SK-N-SH (cell line): ENCODE data around the gene CD74. TPM values are rescaled to one million over a fixed set of nuclear protein-coding genes. Genes with fewer than 3 reads are reported as not detected.

Experiments
- CTCF ChIA-PET: fragments of 300-600, 350-600 bp; formaldehyde crosslinking; extraction: SDS; loops from one replicate; lab custom pipeline; 2021; lab: Yijun Ruan, JAX
- POLR2A ChIA-PET: fragments of 350-600 bp; sonication (Branson Sonifier 250); formaldehyde crosslinking; extraction: SDS; loops from one replicate; lab custom pipeline; 2020; ENCODE audit warnings: antibody characterized with exemption, inconsistent platforms; lab: Yijun Ruan, JAX
- DNase-seq: peaks from one replicate; pipeline ENCODE4 v3.0.0; 2012
- H2AFZ ChIP-seq: fragments of 200-600 bp; sonication (generic); 2 replicates; pipeline ENCODE4 v1.8.1; 2016; ENCODE audit warnings: antibody characterized with exemption, mild to moderate bottlenecking, low read depth
- H3F3A ChIP-seq: fragments of 200-600 bp; sonication (generic); replicated peaks from 2 replicates; pipeline ENCODE3; 2016; ENCODE audit warnings: antibody characterized with exemption, mild to moderate bottlenecking; ENCODE audit not compliant: insufficient read depth
- H3K27ac ChIP-seq, 2 experiments: fragments of 200-500 bp in 1 of 2; fragments of 200-600 bp in 1 of 2; sonication (Bioruptor generic) in 1 of 2; sonication (generic), shearing (Covaris generic) in 1 of 2; 2 replicates each; pipeline versions ENCODE4 v1.5.1 to v1.6.1; 2014 to 2016; ENCODE audit warnings: low read depth in 2 of 2, inconsistent platforms in 1 of 2, low read length in 1 of 2, mild to moderate bottlenecking in 1 of 2, mixed read lengths in 1 of 2
- H3K27me3 ChIP-seq: fragments of 200-600 bp; sonication (generic), shearing (Covaris generic); 2 replicates; pipeline ENCODE4 v1.6.1; 2016; ENCODE audit warnings: mixed run types; ENCODE audit not compliant: insufficient read depth
- H3K36me3 ChIP-seq, 2 experiments: fragments of 200-500 bp in 1 of 2; fragments of 200-600 bp in 1 of 2; sonication (Bioruptor generic) in 1 of 2; sonication (generic) in 1 of 2; replicated peaks in 1 of 2; 2 replicates each; pipeline versions ENCODE3 to v1.5.1; 2014 to 2016; ENCODE audit warnings: low read length in 1 of 2, mild to moderate bottlenecking in 1 of 2; ENCODE audit not compliant: insufficient read depth in 2 of 2, control insufficient read depth in 1 of 2
- H3K4me1 ChIP-seq, 2 experiments: fragments of 200-500 bp in 1 of 2; fragments of 200-600 bp in 1 of 2; sonication (Bioruptor generic) in 1 of 2; sonication (generic), shearing (Covaris generic) in 1 of 2; 2 replicates each; pipeline versions ENCODE4 v1.5.1 to v1.6.1; 2014 to 2016; ENCODE audit warnings: low read depth in 1 of 2, low read length in 1 of 2, mixed run types in 1 of 2; ENCODE audit not compliant: insufficient read depth in 2 of 2, control insufficient read depth in 1 of 2
- H3K4me2 ChIP-seq: fragments of 200-600 bp; sonication (generic), shearing (Covaris generic); 2 replicates; pipeline ENCODE4 v1.6.1; 2017; ENCODE audit warnings: mixed run types
- H3K4me3 ChIP-seq, 2 experiments: fragments of 200-500 bp in 1 of 2; fragments of 200-600 bp in 1 of 2; sonication (Bioruptor generic) in 1 of 2; sonication (generic), shearing (Covaris generic) in 1 of 2; 2 replicates each; pipeline versions ENCODE4 v1.5.1 to v1.8.1; 2014 to 2016; ENCODE audit warnings: low read depth in 2 of 2, inconsistent platforms in 1 of 2, low read length in 1 of 2, mild to moderate bottlenecking in 1 of 2, mixed read lengths in 1 of 2, moderate library complexity in 1 of 2
- H3K79me2 ChIP-seq: fragments of 200-600 bp; sonication (generic); 2 replicates; pipeline ENCODE4 v1.8.1; 2017; ENCODE audit warnings: mild to moderate bottlenecking; ENCODE audit not compliant: insufficient read depth
- H3K9ac ChIP-seq: fragments of 200-600 bp; sonication (generic); 2 replicates; pipeline ENCODE4 v1.6.1; 2017; ENCODE audit warnings: mixed run types
- H3K9me2 ChIP-seq: fragments of 200-600 bp; sonication (generic); 2 replicates; pipeline ENCODE4 v1.6.1; 2017; ENCODE audit warnings: mixed run types
- H3K9me3 ChIP-seq: fragments of 200-600 bp; sonication (generic); 2 replicates; pipeline ENCODE4 v1.6.1; 2017; ENCODE audit warnings: mixed run types, mild to moderate bottlenecking, moderate library complexity
- H4K20me1 ChIP-seq: fragments of 200-600 bp; sonication (generic); 2 replicates; pipeline ENCODE4 v1.6.1; 2017; ENCODE audit warnings: mild to moderate bottlenecking, mixed run types; ENCODE audit not compliant: insufficient read depth
- CHD2 ChIP-seq: fragments of 150-350 bp; IDR thresholded peaks from 2 replicates; pipeline ENCODE4 v1.6.1; 2018; ENCODE audit warnings: low read length; ENCODE audit not compliant: partially characterized antibody
- CTCF ChIP-seq: fragments of 200-600 bp; sonication (generic); IDR thresholded peaks from 2 replicates; pipeline ENCODE4 v1.6.1; 2017; ENCODE audit warnings: antibody characterized with exemption, mild to moderate bottlenecking, moderate library complexity
- ELF1 ChIP-seq: IDR thresholded peaks from 2 replicates; pipeline ENCODE4 v1.4.0; 2012
- EZH2phosphoT487 ChIP-seq: fragments of 200-600 bp; sonication (generic); IDR thresholded peaks from 2 replicates; pipeline ENCODE4 v1.6.1; 2017; ENCODE audit warnings: low read depth, mixed run types, mild to moderate bottlenecking, antibody characterized with exemption, moderate library complexity, borderline replicate concordance
- FOSL2 ChIP-seq: IDR thresholded peaks from 2 replicates; pipeline ENCODE4 v1.4.0; 2012; ENCODE audit warnings: low read depth, mild to moderate bottlenecking, moderate library complexity, borderline replicate concordance
- FOXJ3 ChIP-seq: sonication (generic); formaldehyde crosslinking; IDR thresholded peaks from 2 replicates; pipeline ENCODE4 v1.5.1; 2020; ENCODE audit warnings: mild to moderate bottlenecking, missing genetic modification reagents
- FOXM1 ChIP-seq: IDR thresholded peaks from 2 replicates; pipeline ENCODE4 v1.4.0; 2012; ENCODE audit warnings: low read depth, mild to moderate bottlenecking
- GATA2 ChIP-seq: sonication (generic); formaldehyde crosslinking; IDR thresholded peaks from 2 replicates; pipeline ENCODE4 v1.5.0; 2020; ENCODE audit warnings: mild to moderate bottlenecking, missing genetic modification reagents
- IRF3 ChIP-seq: fragments of 150-350 bp; IDR thresholded peaks from 2 replicates; pipeline ENCODE4 v1.6.1; 2016; ENCODE audit warnings: mild to moderate bottlenecking, low read depth, low read length
- JUND ChIP-seq: IDR thresholded peaks from 2 replicates; pipeline ENCODE4 v1.4.0; 2012
- MEF2A ChIP-seq: IDR thresholded peaks from 2 replicates; pipeline ENCODE4 v1.4.0; 2012; ENCODE audit warnings: low read depth, borderline replicate concordance
- MXI1 ChIP-seq: IDR thresholded peaks from 2 replicates; pipeline ENCODE4 v1.6.1; 2012; ENCODE audit warnings: mild to moderate bottlenecking, low read depth, low read length, improper control_type of control experiment
- NRF1 ChIP-seq: IDR thresholded peaks from 2 replicates; pipeline ENCODE4 v1.6.1; 2012; ENCODE audit warnings: low read depth, mild to moderate bottlenecking, low read length
- PBX3 ChIP-seq: IDR thresholded peaks from 2 replicates; pipeline ENCODE4; 2012
- POLR2AphosphoS5 ChIP-seq: IDR thresholded peaks from 2 replicates; pipeline ENCODE4 v1.6.1; 2012; ENCODE audit warnings: low read depth, low read length
- RAD21 ChIP-seq: IDR thresholded peaks from 2 replicates; pipeline ENCODE4 v1.6.1; 2012; ENCODE audit warnings: mild to moderate bottlenecking, low read length
- RCOR1 ChIP-seq: fragments of 150-350 bp; IDR thresholded peaks from 2 replicates; pipeline ENCODE4 v1.6.1; 2017; ENCODE audit warnings: antibody characterized with exemption, low read length
- REST ChIP-seq: IDR thresholded peaks from 2 replicates; pipeline ENCODE4 v1.6.1; 2012; ENCODE audit warnings: mild to moderate bottlenecking, low read depth, low read length, moderate library complexity
- RFX5 ChIP-seq: IDR thresholded peaks from 2 replicates; pipeline ENCODE4 v1.6.1; 2012; ENCODE audit warnings: mild to moderate bottlenecking, improper control_type of control experiment, low read length
- RXRA ChIP-seq: IDR thresholded peaks from 2 replicates; pipeline ENCODE4 v1.4.0; 2012; ENCODE audit warnings: low read depth, mild to moderate bottlenecking, borderline replicate concordance
- SMC3 ChIP-seq: IDR thresholded peaks from 2 replicates; pipeline ENCODE4 v1.6.1; 2012; ENCODE audit warnings: low read depth, low read length, improper control_type of control experiment
- TAF1 ChIP-seq: IDR thresholded peaks from 2 replicates; pipeline ENCODE4 v1.6.1; 2012; ENCODE audit warnings: low read depth, mild to moderate bottlenecking, low read length, moderate library complexity, borderline replicate concordance
- TCF12 ChIP-seq: IDR thresholded peaks from 2 replicates; pipeline ENCODE4 v1.4.0; 2012
- TEAD4 ChIP-seq: IDR thresholded peaks from 2 replicates; pipeline ENCODE4 v1.4.0; 2012; ENCODE audit warnings: mild to moderate bottlenecking, borderline replicate concordance; ENCODE audit not compliant: insufficient read depth
- USF1 ChIP-seq: IDR thresholded peaks from 2 replicates; pipeline ENCODE4 v1.4.0; 2012; ENCODE audit warnings: low read depth, borderline replicate concordance
- YY1 ChIP-seq: IDR thresholded peaks from 2 replicates; pipeline ENCODE4 v1.4.0; 2012; ENCODE audit warnings: low read depth, mild to moderate bottlenecking
- WGBS: methylation state at CpG from one replicate; pipeline ENCODE4 v1.1.6; 2017; ENCODE audit warnings: low lambda C conversion rate; 5-methylcytosine and 5-hydroxymethylcytosine counted together
- polyA plus RNA-seq, 3 experiments: library from polyadenylated mRNA; depleted of rRNA; stranded (reverse); fragments of >200 nt; gene quantifications; 2 replicates each; pipeline ENCODE4 v1.2.3, GENCODE V29; 2012

Gene CD74
- polyA plus RNA-seq, 1 of the 3 experiments (the other 2 are of a cell fraction): 0.26 TPM

- 26% methylated on average over 5 of the region's 5 CpGs for WGBS
- H3K4me3 ChIP-seq: no peak overlapping the region
- H3F3A ChIP-seq: peaks cover 31% of the 10 kb centered on the region
- peak overlapping the region; percentile 60; the same call in 1 of the 2 replicates for H3K9ac ChIP-seq
- no peaks in the 10 kb centered on the region for H3K9me2 ChIP-seq
- H3K4me2 ChIP-seq: peak overlapping the region; percentile 60; the same call in 1 of the 2 replicates
- no peaks in the 10 kb centered on the region for H4K20me1 ChIP-seq
- no peak overlapping the region for H2AFZ ChIP-seq
- POLR2A ChIA-PET: no interaction called here
- CTCF ChIA-PET: interaction anchor here (1.4 kb wide), 1 partner anchor 58 kb away, joined by 3 read pairs; no protein-coding TSS in a partner anchor
- peak overlapping the region; percentile 88 to 99 for H3K27ac ChIP-seq
- DNase-seq: peak; percentile 66
- H3K4me1 ChIP-seq: peaks cover 21 to 28% of the 10 kb centered on the region in 2 experiments; a peak in 3 of 4 replicates
- H3K79me2 ChIP-seq: no peaks in the 10 kb centered on the region
- H3K36me3 ChIP-seq: peaks cover 57 to 84% of the 10 kb centered on the region in 2 experiments
- H3K9me3 ChIP-seq: no peaks in the 10 kb centered on the region
- H3K27me3 ChIP-seq: no peaks in the 10 kb centered on the region
- TF ChIP-seq MXI1: no peak
- peak; percentile 93 for TF ChIP-seq JUND
- no peak for TF ChIP-seq MEF2A
- TF ChIP-seq EZH2phosphoT487: no peak
- TF ChIP-seq USF1: no peak
- TF ChIP-seq FOXJ3 (CRISPR knock-in tag): no peak
- TF ChIP-seq RCOR1: 0 out of 2 replicates have a peak, but pooled peaks have one; percentile 18
- no peak for TF ChIP-seq NRF1
- peak; percentile 99 for TF ChIP-seq TCF12
- peak; percentile 80; the same call in 1 of the 2 replicates for TF ChIP-seq YY1
- no peak for TF ChIP-seq RFX5
- TF ChIP-seq FOSL2: peak; percentile 88
- no peak for TF ChIP-seq IRF3
- TF ChIP-seq POLR2AphosphoS5: peak; percentile 95; the same call in 1 of the 2 replicates
- peak; percentile 98 for TF ChIP-seq RXRA
- no peak for TF ChIP-seq CTCF
- TF ChIP-seq SMC3: no peak
- 0 out of 2 replicates have a peak, but pooled peaks have one; percentile 7 for TF ChIP-seq ELF1
- no peak for TF ChIP-seq RAD21
- TF ChIP-seq GATA2 (CRISPR knock-in tag): no peak
- peak; percentile 61; the same call in 1 of the 2 replicates for TF ChIP-seq FOXM1
- TF ChIP-seq REST: peak; percentile 54; the same call in 1 of the 2 replicates
- TF ChIP-seq CHD2: peak; percentile 53
- TF ChIP-seq TEAD4: peak; percentile 92
- peak; percentile 7; the same call in 1 of the 2 replicates for TF ChIP-seq TAF1
- TF ChIP-seq PBX3: peak; percentile 97
Observed at GRCh38 chr5:150377964-150378694, 34.6 kb downstream of the CD74 start.
